IMR-90 (cell line): Measurements from ENCODE around the gene ANXA2. TPM values are rescaled to one million over a fixed set of nuclear protein-coding genes. Genes with fewer than 3 reads are reported as not detected.

ENCODE experiments used
- ATAC-seq: fragments of 200-7000 bp; cut with Tn5 transposase; 2 replicates; pipeline ENCODE4 v1.9.1; 2020; ENCODE audit warnings: low read depth, mild to moderate bottlenecking, moderate library complexity
- BruUV-seq: library from RNA; stranded (reverse); fragments of 400-500 nt; replicated peaks from 2 replicates; lab custom pipeline; 2021; lab: Mats Ljungman, UMichigan
- CTCF ChIA-PET: fragments of 300-600 bp; formaldehyde crosslinking; extraction: SDS; loops from one replicate; lab custom pipeline; 2021; ENCODE audit warnings: antibody characterized with exemption; lab: Yijun Ruan, JAX
- POLR2A ChIA-PET: fragments of 300-600 bp; sonication (Branson Sonifier 250); formaldehyde crosslinking; loops from one replicate; lab custom pipeline; 2022; ENCODE audit warnings: antibody characterized with exemption; ENCODE audit not compliant: unreplicated experiment; lab: Charles Lee
- DNase-seq: peaks from one replicate; pipeline ENCODE4 v3.0.0; 2013
- H2AFZ ChIP-seq: replicated peaks from 2 replicates; pipeline ENCODE3; 2013; ENCODE audit warnings: low read length, mild to moderate bottlenecking; ENCODE audit not compliant: poor library complexity
- H2AK5ac ChIP-seq: 2 replicates; pipeline ENCODE4 v1.6.1; 2013; ENCODE audit warnings: low read depth, low read length, inconsistent platforms
- H2AK9ac ChIP-seq: replicated peaks from 2 replicates; pipeline ENCODE3; 2013; ENCODE audit warnings: mild to moderate bottlenecking, low read depth, low read length, moderate library complexity; ENCODE audit not compliant: poor library complexity
- H2BK120ac ChIP-seq: 2 replicates; pipeline ENCODE4 v1.6.1; 2013; ENCODE audit warnings: low read depth, low read length, inconsistent platforms
- H2BK15ac ChIP-seq: 3 replicates; pipeline ENCODE4 v1.6.1; 2013; ENCODE audit warnings: low read depth, low read length, inconsistent platforms
- H2BK20ac ChIP-seq: 2 replicates; pipeline ENCODE4 v1.6.1; 2013; ENCODE audit warnings: low read depth, mild to moderate bottlenecking, inconsistent platforms, low read length, moderate library complexity
- H2BK5ac ChIP-seq: 2 replicates; pipeline ENCODE4 v1.6.1; 2013; ENCODE audit warnings: mild to moderate bottlenecking, low read depth, low read length, inconsistent platforms; ENCODE audit not compliant: poor library complexity, severe bottlenecking
- H3K14ac ChIP-seq: replicated peaks from 2 replicates; pipeline ENCODE4 v1.6.1; 2013; ENCODE audit warnings: low read depth, low read length, inconsistent platforms
- H3K18ac ChIP-seq: 2 replicates; pipeline ENCODE4 v1.6.1; 2013; ENCODE audit warnings: low read depth, low read length, control low read depth
- H3K23ac ChIP-seq: 2 replicates; pipeline ENCODE4 v1.6.1; 2013; ENCODE audit warnings: low read depth, low read length, inconsistent platforms
- H3K27ac ChIP-seq: 2 replicates; pipeline ENCODE4 v1.5.1; 2013; ENCODE audit warnings: mild to moderate bottlenecking, control low read depth, low read length; ENCODE audit not compliant: insufficient read depth
- H3K27me3 ChIP-seq: 2 replicates; pipeline ENCODE4 v1.6.1; 2013; ENCODE audit warnings: low read length; ENCODE audit not compliant: control insufficient read depth, insufficient read depth
- H3K36me3 ChIP-seq: 2 replicates; pipeline ENCODE4 v1.6.1; 2013; ENCODE audit warnings: low read length, mixed read lengths; ENCODE audit not compliant: control insufficient read depth, insufficient read depth
- H3K4ac ChIP-seq: 2 replicates; pipeline ENCODE4 v1.6.1; 2013; ENCODE audit warnings: low read depth, low read length, inconsistent platforms
- H3K4me1 ChIP-seq: 2 replicates; pipeline ENCODE4 v1.6.1; 2013; ENCODE audit warnings: low read length, mixed read lengths; ENCODE audit not compliant: control insufficient read depth, insufficient read depth
- H3K4me2 ChIP-seq: 2 replicates; pipeline ENCODE4 v1.6.1; 2013; ENCODE audit warnings: low read depth, mild to moderate bottlenecking, control low read depth, low read length, moderate library complexity
- H3K4me3 ChIP-seq: 2 replicates; pipeline ENCODE4 v1.5.1; 2013; ENCODE audit warnings: low read depth, mild to moderate bottlenecking, control low read depth, low read length, moderate library complexity; ENCODE audit not compliant: insufficient read depth
- H3K56ac ChIP-seq: 2 replicates; pipeline ENCODE4 v1.6.1; 2013; ENCODE audit warnings: low read length, inconsistent platforms; ENCODE audit not compliant: insufficient read depth; ENCODE audit errors: extremely low read depth
- H3K79me1 ChIP-seq, 2 experiments: 2 replicates each; pipeline ENCODE4 v1.6.1; 2013; ENCODE audit warnings: low read length in 2 of 2, inconsistent platforms in 1 of 2, low read depth in 1 of 2
- H3K9ac ChIP-seq: 2 replicates; pipeline ENCODE4 v1.6.1; 2013; ENCODE audit warnings: low read depth, low read length, control low read depth
- H3K9me1 ChIP-seq: 2 replicates; pipeline ENCODE4 v1.6.1; 2013; ENCODE audit warnings: low read length, inconsistent platforms; ENCODE audit not compliant: insufficient read depth
- H3K9me3 ChIP-seq: 2 replicates; pipeline ENCODE4 v1.6.1; 2013; ENCODE audit warnings: low read length; ENCODE audit not compliant: control insufficient read depth, insufficient read depth
- H4K20me1 ChIP-seq: 2 replicates; pipeline ENCODE4 v1.6.1; 2013; ENCODE audit warnings: low read length, inconsistent platforms; ENCODE audit not compliant: insufficient read depth
- H4K5ac ChIP-seq: 2 replicates; pipeline ENCODE4 v1.6.1; 2013; ENCODE audit warnings: mild to moderate bottlenecking, low read depth, low read length, control low read depth
- H4K8ac ChIP-seq, 2 experiments: 2 replicates each; pipeline ENCODE4 v1.6.1; 2013; ENCODE audit warnings: low read depth in 2 of 2, low read length in 2 of 2, control low read depth in 1 of 2, inconsistent platforms in 1 of 2
- H4K91ac ChIP-seq: 2 replicates; pipeline ENCODE4 v1.6.1; 2013; ENCODE audit warnings: low read depth, low read length, inconsistent platforms; ENCODE audit not compliant: insufficient read depth
- BHLHE40 ChIP-seq: fragments of 150-350 bp; IDR thresholded peaks from 2 replicates; pipeline ENCODE4 v1.6.1; 2016; ENCODE audit warnings: mild to moderate bottlenecking, low read depth, low read length
- CEBPB ChIP-seq: IDR thresholded peaks from 2 replicates; pipeline ENCODE4 v1.6.1; 2012; ENCODE audit warnings: low read depth, low read length, improper control_type of control experiment
- CHD1 ChIP-seq: IDR thresholded peaks from 2 replicates; pipeline ENCODE4 v1.6.1; 2012; ENCODE audit warnings: low read depth, low read length, improper control_type of control experiment
- FOS ChIP-seq: fragments of 150-350 bp; IDR thresholded peaks from 2 replicates; pipeline ENCODE4 v1.6.1; 2016; ENCODE audit warnings: low read depth, low read length
- MAFK ChIP-seq: IDR thresholded peaks from 2 replicates; pipeline ENCODE4 v1.6.1; 2012; ENCODE audit warnings: low read depth, low read length, improper control_type of control experiment
- MXI1 ChIP-seq: IDR thresholded peaks from 2 replicates; pipeline ENCODE4 v1.6.1; 2012; ENCODE audit warnings: low read depth, mild to moderate bottlenecking, low read length, moderate library complexity, borderline replicate concordance
- NFE2L2 ChIP-seq: fragments of 150-350 bp; IDR thresholded peaks from 2 replicates; pipeline ENCODE4 v1.6.1; 2016; ENCODE audit warnings: low read depth, mild to moderate bottlenecking, low read length
- POLR2A ChIP-seq: IDR thresholded peaks from 2 replicates; pipeline ENCODE4 v1.6.1; 2012; ENCODE audit warnings: mild to moderate bottlenecking, low read depth, low read length
- RAD21 ChIP-seq: IDR thresholded peaks from 2 replicates; pipeline ENCODE4 v1.6.1; 2012; ENCODE audit warnings: low read length, improper control_type of control experiment
- SMC3 ChIP-seq: fragments of 150-350 bp; IDR thresholded peaks from 2 replicates; pipeline ENCODE4 v1.6.1; 2016; ENCODE audit warnings: low read depth, mild to moderate bottlenecking, antibody characterized with exemption, low read length, moderate library complexity
- WGBS, 2 experiments: methylation state at CpG; one replicate each; pipeline versions ENCODE4 v1.1.5 to v1.1.7; 2013; ENCODE audit warnings: missing lambda C conversion rate in 2 of 2; ENCODE audit not compliant: insufficient read length in 1 of 2; ENCODE audit errors: extremely low coverage in 2 of 2; 5-methylcytosine and 5-hydroxymethylcytosine counted together
- dilution Hi-C: fragments of 300-500 bp; cut with HindIII; formaldehyde crosslinking; loops from one replicate; pipeline ENCODE4 v1.14.3; 2018; ENCODE audit warnings: low sequenced_read_pairs; ENCODE audit not compliant: unreplicated experiment
- in situ Hi-C: fragments of 300-500 bp; cut with MboI; formaldehyde crosslinking; loops from 3 replicates; pipeline ENCODE4 v1.14.3; 2019; ENCODE audit warnings: low sequenced_read_pairs, inconsistent platforms, mixed read lengths
- intact Hi-C: fragments of 100-400 bp; cut with micrococcal nuclease; formaldehyde crosslinking; loops from 2 replicates; pipeline ENCODE4 v1.10.0; 2022
- polyA plus RNA-seq, 3 experiments: library from polyadenylated mRNA; depleted of rRNA; stranded (reverse); fragments of >200 nt; gene quantifications; 2 replicates each; pipeline ENCODE4 v1.2.3, GENCODE V29; 2012; ENCODE audit warnings: low replicate concordance in 1 of 3
- total RNA-seq: library from RNA; depleted of rRNA; stranded (reverse); fragments of >200 nt; gene quantifications from 2 replicates; pipeline ENCODE4 v1.2.3, GENCODE V29; 2012
- TF ChIP-seq, protein P1 (sequence below): fragments of 150-350 bp; IDR thresholded peaks from 2 replicates; pipeline ENCODE4 v1.6.1; 2017; ENCODE audit warnings: mild to moderate bottlenecking, antibody characterized with exemption, low read length, low read depth
- TF ChIP-seq, protein P2 (sequence below): conservative IDR thresholded peaks from 2 replicates; pipeline ENCODE4 v1.5.1; 2012; ENCODE audit warnings: mild to moderate bottlenecking, low read depth, low read length, improper control_type of control experiment

ANXA2 gene
- total and polyA plus RNA-seq, 2 of the 4 experiments (the other 2 are of a cell fraction) = 7,454 to 8,412 TPM

DNA sequence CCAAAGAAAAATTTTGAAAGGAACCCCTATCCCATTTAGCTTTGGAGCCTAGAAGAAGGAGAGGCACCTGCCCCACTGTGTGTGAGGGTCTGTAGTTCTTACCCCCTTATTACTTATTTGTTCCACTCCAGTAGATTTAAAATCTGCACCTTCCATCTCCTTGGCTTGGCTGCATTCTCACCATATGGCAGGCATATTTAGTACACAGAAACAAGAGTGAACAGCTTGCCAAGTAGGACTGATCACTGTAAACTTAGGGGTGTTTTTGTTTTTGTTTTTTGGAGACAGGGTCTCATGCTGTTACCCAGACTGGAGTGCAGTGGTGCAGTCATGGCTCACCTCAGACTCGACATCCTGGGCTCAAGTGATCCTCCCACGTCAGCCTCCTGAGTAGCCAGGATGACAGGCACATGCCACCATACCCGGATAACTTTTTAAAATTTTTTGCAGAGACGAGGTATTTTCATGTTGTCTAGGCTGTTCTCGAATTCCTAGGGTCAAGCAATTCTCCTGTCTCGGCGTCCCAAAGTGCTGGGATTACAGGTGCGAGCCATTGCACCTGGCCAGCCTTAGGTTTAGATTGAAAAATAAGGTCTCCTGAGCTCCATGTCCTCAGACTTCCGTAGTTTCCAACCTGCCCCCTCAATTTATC lies 14.1 kb upstream of the ANXA2 start:
- Histone ChIP-seq H3K23ac (no peak overlapping the region), H2BK5ac (no peak overlapping the region), H4K8ac (no peak overlapping the region), H4K5ac (no peak overlapping the region), H3K9me1 (peaks cover 9% of the 10 kb centered on the region), H3K9me3 (no peaks in the 10 kb centered on the region), H3K36me3 (no peaks in the 10 kb centered on the region), H2BK120ac (no peak overlapping the region), H2AK5ac (no peak overlapping the region), H3K4me3 (no peak overlapping the region), H2AFZ (no peak overlapping the region), H3K27ac (no peak overlapping the region), H3K4ac (0 out of 2 replicates have a peak overlapping the region, but pooled peaks have one; percentile 7), H3K4me2 (no peak overlapping the region), H4K20me1 (peaks cover 2% of the 10 kb centered on the region; the same call in 1 of the 2 replicates), H4K91ac (no peak overlapping the region), H3K4me1 (peaks cover 11% of the 10 kb centered on the region), H2BK20ac (no peak overlapping the region), H2BK15ac (no peak overlapping the region), H3K14ac (no peak overlapping the region), H3K79me1 (peaks cover 0 to 10% of the 10 kb centered on the region in 2 experiments; a peak in 2 of 4 replicates), H3K9ac (no peak overlapping the region), H3K56ac (no peak overlapping the region), H3K27me3 (no peaks in the 10 kb centered on the region), H3K18ac (no peak overlapping the region), H2AK9ac (no peak overlapping the region)
- WGBS, 2 experiments = 92% methylated on average over 3 of the region's 9 CpGs; no CpG with 5 or more reads in 1 of the 2 experiments
- dilution Hi-C loops = no loop called here
- POLR2A ChIA-PET = interaction anchor here (1.1 kb wide), 1 partner anchor 14 kb away, joined by 3 read pairs; the partner anchor contains the start of gene ANXA2
- DNase-seq (no peak), ATAC-seq (no peak)
- in situ Hi-C loops = no loop called here
- no TSS peak for BruUV-seq
- CTCF ChIA-PET = no interaction called here
- intact Hi-C loops = no loop called here
- no peak for TF ChIP-seq NFE2L2
- TF ChIP-seq, protein P1, sequence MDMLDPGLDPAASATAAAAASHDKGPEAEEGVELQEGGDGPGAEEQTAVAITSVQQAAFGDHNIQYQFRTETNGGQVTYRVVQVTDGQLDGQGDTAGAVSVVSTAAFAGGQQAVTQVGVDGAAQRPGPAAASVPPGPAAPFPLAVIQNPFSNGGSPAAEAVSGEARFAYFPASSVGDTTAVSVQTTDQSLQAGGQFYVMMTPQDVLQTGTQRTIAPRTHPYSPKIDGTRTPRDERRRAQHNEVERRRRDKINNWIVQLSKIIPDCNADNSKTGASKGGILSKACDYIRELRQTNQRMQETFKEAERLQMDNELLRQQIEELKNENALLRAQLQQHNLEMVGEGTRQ = no peak
- no peak for TF ChIP-seq POLR2A
- TF ChIP-seq CEBPB = no peak
- no peak for TF ChIP-seq MAFK
- no peak for TF ChIP-seq SMC3
- no peak for TF ChIP-seq CHD1
- TF ChIP-seq MXI1 = no peak
- TF ChIP-seq RAD21 = no peak
- no peak for TF ChIP-seq BHLHE40
- no peak for TF ChIP-seq FOS
- TF ChIP-seq, protein P2, sequence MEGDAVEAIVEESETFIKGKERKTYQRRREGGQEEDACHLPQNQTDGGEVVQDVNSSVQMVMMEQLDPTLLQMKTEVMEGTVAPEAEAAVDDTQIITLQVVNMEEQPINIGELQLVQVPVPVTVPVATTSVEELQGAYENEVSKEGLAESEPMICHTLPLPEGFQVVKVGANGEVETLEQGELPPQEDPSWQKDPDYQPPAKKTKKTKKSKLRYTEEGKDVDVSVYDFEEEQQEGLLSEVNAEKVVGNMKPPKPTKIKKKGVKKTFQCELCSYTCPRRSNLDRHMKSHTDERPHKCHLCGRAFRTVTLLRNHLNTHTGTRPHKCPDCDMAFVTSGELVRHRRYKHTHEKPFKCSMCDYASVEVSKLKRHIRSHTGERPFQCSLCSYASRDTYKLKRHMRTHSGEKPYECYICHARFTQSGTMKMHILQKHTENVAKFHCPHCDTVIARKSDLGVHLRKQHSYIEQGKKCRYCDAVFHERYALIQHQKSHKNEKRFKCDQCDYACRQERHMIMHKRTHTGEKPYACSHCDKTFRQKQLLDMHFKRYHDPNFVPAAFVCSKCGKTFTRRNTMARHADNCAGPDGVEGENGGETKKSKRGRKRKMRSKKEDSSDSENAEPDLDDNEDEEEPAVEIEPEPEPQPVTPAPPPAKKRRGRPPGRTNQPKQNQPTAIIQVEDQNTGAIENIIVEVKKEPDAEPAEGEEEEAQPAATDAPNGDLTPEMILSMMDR = no peak
